ENCODE results near the gene SORCS3.

GRCh38 chr10:104957178-104957841 is 316.2 kb downstream of the SORCS3 start:
- no peak for TF ChIP-seq POLR2A (IDR thresholded peaks at IDR 0.05)
- TF ChIP-seq CTCF (IDR thresholded peaks at IDR 0.05): no peak

Data from body of pancreas (tissue), 4 donors.